H1 (cell line): ENCODE results near the gene MINDY1. TPM values are rescaled to one million over a fixed set of nuclear protein-coding genes. Genes with fewer than 3 reads are reported as not detected.

Experiments
- BCL11A ChIP-seq, 2 experiments: IDR thresholded peaks; one replicate each; pipeline ENCODE4 v1.6.1; 2011; ENCODE audit warnings: low read depth in 2 of 2, low read length in 2 of 2, mild to moderate bottlenecking in 2 of 2
- CHD1 ChIP-seq: IDR thresholded peaks from 2 replicates; pipeline ENCODE4 v1.6.1; 2012; ENCODE audit warnings: low read depth, low read length, improper control_type of control experiment
- CHD7 ChIP-seq: fragments of 300-600 bp; sonication (generic); IDR thresholded peaks from 2 replicates; pipeline ENCODE4 v1.7.1; 2012; ENCODE audit warnings: low read length, moderate library complexity, mild to moderate bottlenecking, inconsistent platforms; ENCODE audit not compliant: insufficient replicate concordance
- EP300 ChIP-seq, 2 experiments: IDR thresholded peaks; 1 replicate in 1 of 2; 2 replicates in 1 of 2; pipeline ENCODE4 v1.6.1; 2011 to 2012; ENCODE audit warnings: low read depth in 2 of 2, low read length in 2 of 2, mild to moderate bottlenecking in 2 of 2, borderline replicate concordance in 1 of 2, inconsistent platforms in 1 of 2, moderate library complexity in 1 of 2
- GTF2F1 ChIP-seq: IDR thresholded peaks from 2 replicates; pipeline ENCODE4 v1.6.1; 2012; ENCODE audit warnings: low read depth, low read length, improper control_type of control experiment, borderline replicate concordance
- KDM1A ChIP-seq: fragments of 200-600, 300-600 bp; sonication (generic); IDR thresholded peaks from 2 replicates; pipeline ENCODE4 v1.7.1; 2016; ENCODE audit warnings: mild to moderate bottlenecking, low read length, borderline replicate concordance
- SUZ12 ChIP-seq: fragments of 200-600 bp; sonication (generic); IDR thresholded peaks from 2 replicates; pipeline ENCODE4 v1.6.1; 2012; ENCODE audit warnings: mild to moderate bottlenecking, inconsistent platforms, low read length, moderate library complexity, mixed read lengths
- polyA plus RNA-seq, 7 experiments: library from polyadenylated mRNA; depleted of rRNA in 3 of 7; stranded (reverse) in 5 of 7; unstranded in 2 of 7; fragments of >200 nt in 5 of 7; fragments of 200-250 nt in 2 of 7; gene quantifications; 1 replicate in 5 of 7; 2 replicates in 1 of 7; 4 replicates in 1 of 7; pipeline versions ENCODE4 v1.2.1 to v1.2.3, GENCODE V29; 2011 to 2013; ENCODE audit warnings: missing spikeins in 2 of 7, mixed read lengths in 2 of 7
- total RNA-seq: library from RNA; stranded (reverse); fragmentation: NEBNext Ultra II Directional; extraction: Animal tissue kit (Norgen Biotek cat#: 25700); gene quantifications from 2 replicates; pipeline ENCODE4 v1.2.1, GENCODE V29; 2021

The MINDY1 gene
- total and polyA plus RNA-seq, 2 of the 8 experiments (the other 6 are each of a cell fraction or from before 2014, with no cell fraction given), result 10.3 to 11.4 TPM

- no peak for TF ChIP-seq CHD7
- TF ChIP-seq GTF2F1, result 0 out of 2 replicates have a peak, but pooled peaks have one; percentile 15
- TF ChIP-seq BCL11A (IDR thresholded peaks at IDR 0.05; ENCODE audit: low read depth in 2 of 2, low read length in 2 of 2), result no peak
- TF ChIP-seq CHD1, result no peak
- no peak; the same call in 1 of the 2 replicates for TF ChIP-seq KDM1A
- peak in 1 of 2 experiments; percentile 55; a peak in 1 of 3 replicates for TF ChIP-seq EP300 (IDR thresholded peaks at IDR 0.05; ENCODE audit: borderline replicate concordance in 1 of 2, low read depth in 2 of 2, low read length in 2 of 2)
- no peak for TF ChIP-seq SUZ12
Measured at GRCh38 chr1:150979092-150980056, 27.3 kb downstream of the MINDY1 start (continued).
